ENCODE measurements around the gene TCF7L1. TPM values are rescaled to one million over a fixed set of nuclear protein-coding genes. Genes with fewer than 3 reads are reported as not detected.

TCF7L1 gene
- total RNA-seq, 1 donor from 2014 or later = 7.1 TPM

GRCh38 chr2:85259101-85259590 lies 126.0 kb downstream of the TCF7L1 start:
- intact Hi-C loops (cut with micrococcal nuclease) = no loop called here
- ATAC-seq (peak; percentile 50), DNase-seq (no peak)

GRCh38 chr2:85259879-85260278 lies 126.7 kb downstream of the TCF7L1 start:
- ATAC-seq = peak; percentile 7
- intact Hi-C loops (cut with micrococcal nuclease) = no loop called here

GRCh38 chr2:85263591-85263990 lies 130.4 kb downstream of the TCF7L1 start:
- intact Hi-C loops (cut with micrococcal nuclease) = no loop called here
- no peak for DNase-seq
- no peak for ATAC-seq

More at GRCh38 chr2:85259879-85260278, 126.7 kb downstream of the TCF7L1 start:
- DNase-seq = no peak

GRCh38 chr2:85264471-85264870 lies 131.3 kb downstream of the TCF7L1 start:
- intact Hi-C loops (cut with micrococcal nuclease) = no loop called here
- DNase-seq (no peak), ATAC-seq (no peak)

- ATAC-seq = peak; percentile 83
- intact Hi-C loops (cut with micrococcal nuclease) = no loop called here
- peak; percentile 80 for DNase-seq
Observed at GRCh38 chr2:85265304-85265703, 132.1 kb downstream of the TCF7L1 start.

- intact Hi-C loops (cut with micrococcal nuclease) = no loop called here
- DNase-seq = peak; percentile 84
- peak; percentile 59 for ATAC-seq
Observed at GRCh38 chr2:85266146-85267041, 133.2 kb downstream of the TCF7L1 start.

- ATAC-seq (peak; percentile 62), DNase-seq (no peak)
- intact Hi-C loops (cut with micrococcal nuclease) = no loop called here
Observed at GRCh38 chr2:85269959-85270358, 136.8 kb downstream of the TCF7L1 start.

- no peak for ATAC-seq
- DNase-seq = no peak
- intact Hi-C loops (cut with micrococcal nuclease) = no loop called here
Observed at GRCh38 chr2:85272357-85272756, 139.2 kb downstream of the TCF7L1 start.

GRCh38 chr2:85273738-85274731 lies 140.8 kb downstream of the TCF7L1 start:
- no peak for ATAC-seq
- intact Hi-C loops (cut with micrococcal nuclease) = no loop called here
- DNase-seq = no peak

- ATAC-seq = no peak
- no peak for DNase-seq
- intact Hi-C loops (cut with micrococcal nuclease) = no loop called here
Observed at GRCh38 chr2:85275984-85276540, 142.9 kb downstream of the TCF7L1 start.

- no peak for DNase-seq
- ATAC-seq = peak; percentile 45
- intact Hi-C loops (cut with micrococcal nuclease) = no loop called here
Observed at GRCh38 chr2:85276571-85277118, 143.5 kb downstream of the TCF7L1 start.

GRCh38 chr2:85277416-85278158 lies 144.4 kb downstream of the TCF7L1 start:
- DNase-seq = peak; percentile 76
- intact Hi-C loops (cut with micrococcal nuclease) = no loop called here

GRCh38 chr2:85278361-85278760 lies 145.2 kb downstream of the TCF7L1 start:
- DNase-seq (no peak), ATAC-seq (no peak)
- intact Hi-C loops (cut with micrococcal nuclease) = no loop called here

More at GRCh38 chr2:85277416-85278158, 144.4 kb downstream of the TCF7L1 start:
- peak; percentile 88 for ATAC-seq

GRCh38 chr2:85281553-85281952 lies 148.4 kb downstream of the TCF7L1 start:
- intact Hi-C loops (cut with micrococcal nuclease) = no loop called here
- DNase-seq = no peak
- no peak for ATAC-seq

GRCh38 chr2:85282914-85283313 lies 149.7 kb downstream of the TCF7L1 start:
- ATAC-seq = no peak
- intact Hi-C loops (cut with micrococcal nuclease) = no loop called here
- no peak for DNase-seq

- ATAC-seq = no peak
- intact Hi-C loops (cut with micrococcal nuclease) = no loop called here
- DNase-seq = no peak
Observed at GRCh38 chr2:85283641-85284040, 150.4 kb downstream of the TCF7L1 start.

- intact Hi-C loops (cut with micrococcal nuclease) = loop anchor here (5.0 kb wide), 1 partner anchor 155 kb away; the partner anchor contains the start of gene TCF7L1
- ATAC-seq = no peak
Observed at GRCh38 chr2:85286918-85287317, 153.7 kb downstream of the TCF7L1 start.

GRCh38 chr2:85287721-85288120 lies 154.5 kb downstream of the TCF7L1 start:
- intact Hi-C loops (cut with micrococcal nuclease) = loop anchor here (5.0 kb wide), 1 partner anchor 155 kb away; the partner anchor contains the start of gene TCF7L1
- ATAC-seq (no peak), DNase-seq (no peak)

More at GRCh38 chr2:85286918-85287317, 153.7 kb downstream of the TCF7L1 start:
- no peak for DNase-seq
